SK-N-SH (cell line): Measurements from ENCODE around the gene CEP120. TPM values are rescaled to one million over a fixed set of nuclear protein-coding genes. Genes with fewer than 3 reads are reported as not detected.

ENCODE experiments used
- CTCF ChIA-PET: fragments of 300-600, 350-600 bp; formaldehyde crosslinking; extraction: SDS; loops from one replicate; lab custom pipeline; 2021; lab: Yijun Ruan, JAX
- POLR2A ChIA-PET: fragments of 350-600 bp; sonication (Branson Sonifier 250); formaldehyde crosslinking; extraction: SDS; loops from one replicate; lab custom pipeline; 2020; ENCODE audit warnings: antibody characterized with exemption, inconsistent platforms; lab: Yijun Ruan, JAX
- DNase-seq: peaks from one replicate; pipeline ENCODE4 v3.0.0; 2012
- H2AFZ ChIP-seq: fragments of 200-600 bp; sonication (generic); 2 replicates; pipeline ENCODE4 v1.8.1; 2016; ENCODE audit warnings: antibody characterized with exemption, mild to moderate bottlenecking, low read depth
- H3F3A ChIP-seq: fragments of 200-600 bp; sonication (generic); replicated peaks from 2 replicates; pipeline ENCODE3; 2016; ENCODE audit warnings: antibody characterized with exemption, mild to moderate bottlenecking; ENCODE audit not compliant: insufficient read depth
- H3K27ac ChIP-seq, 2 experiments: fragments of 200-500 bp in 1 of 2; fragments of 200-600 bp in 1 of 2; sonication (Bioruptor generic) in 1 of 2; sonication (generic), shearing (Covaris generic) in 1 of 2; 2 replicates each; pipeline versions ENCODE4 v1.5.1 to v1.6.1; 2014 to 2016; ENCODE audit warnings: low read depth in 2 of 2, inconsistent platforms in 1 of 2, low read length in 1 of 2, mild to moderate bottlenecking in 1 of 2, mixed read lengths in 1 of 2
- H3K27me3 ChIP-seq: fragments of 200-600 bp; sonication (generic), shearing (Covaris generic); 2 replicates; pipeline ENCODE4 v1.6.1; 2016; ENCODE audit warnings: mixed run types; ENCODE audit not compliant: insufficient read depth
- H3K36me3 ChIP-seq, 2 experiments: fragments of 200-500 bp in 1 of 2; fragments of 200-600 bp in 1 of 2; sonication (Bioruptor generic) in 1 of 2; sonication (generic) in 1 of 2; replicated peaks in 1 of 2; 2 replicates each; pipeline versions ENCODE3 to v1.5.1; 2014 to 2016; ENCODE audit warnings: low read length in 1 of 2, mild to moderate bottlenecking in 1 of 2; ENCODE audit not compliant: insufficient read depth in 2 of 2, control insufficient read depth in 1 of 2
- H3K4me1 ChIP-seq, 2 experiments: fragments of 200-500 bp in 1 of 2; fragments of 200-600 bp in 1 of 2; sonication (Bioruptor generic) in 1 of 2; sonication (generic), shearing (Covaris generic) in 1 of 2; 2 replicates each; pipeline versions ENCODE4 v1.5.1 to v1.6.1; 2014 to 2016; ENCODE audit warnings: low read depth in 1 of 2, low read length in 1 of 2, mixed run types in 1 of 2; ENCODE audit not compliant: insufficient read depth in 2 of 2, control insufficient read depth in 1 of 2
- H3K4me2 ChIP-seq: fragments of 200-600 bp; sonication (generic), shearing (Covaris generic); 2 replicates; pipeline ENCODE4 v1.6.1; 2017; ENCODE audit warnings: mixed run types
- H3K4me3 ChIP-seq, 2 experiments: fragments of 200-500 bp in 1 of 2; fragments of 200-600 bp in 1 of 2; sonication (Bioruptor generic) in 1 of 2; sonication (generic), shearing (Covaris generic) in 1 of 2; 2 replicates each; pipeline versions ENCODE4 v1.5.1 to v1.8.1; 2014 to 2016; ENCODE audit warnings: low read depth in 2 of 2, inconsistent platforms in 1 of 2, low read length in 1 of 2, mild to moderate bottlenecking in 1 of 2, mixed read lengths in 1 of 2, moderate library complexity in 1 of 2
- H3K79me2 ChIP-seq: fragments of 200-600 bp; sonication (generic); 2 replicates; pipeline ENCODE4 v1.8.1; 2017; ENCODE audit warnings: mild to moderate bottlenecking; ENCODE audit not compliant: insufficient read depth
- H3K9ac ChIP-seq: fragments of 200-600 bp; sonication (generic); 2 replicates; pipeline ENCODE4 v1.6.1; 2017; ENCODE audit warnings: mixed run types
- H3K9me2 ChIP-seq: fragments of 200-600 bp; sonication (generic); 2 replicates; pipeline ENCODE4 v1.6.1; 2017; ENCODE audit warnings: mixed run types
- H3K9me3 ChIP-seq: fragments of 200-600 bp; sonication (generic); 2 replicates; pipeline ENCODE4 v1.6.1; 2017; ENCODE audit warnings: mixed run types, mild to moderate bottlenecking, moderate library complexity
- H4K20me1 ChIP-seq: fragments of 200-600 bp; sonication (generic); 2 replicates; pipeline ENCODE4 v1.6.1; 2017; ENCODE audit warnings: mild to moderate bottlenecking, mixed run types; ENCODE audit not compliant: insufficient read depth
- CHD2 ChIP-seq: fragments of 150-350 bp; IDR thresholded peaks from 2 replicates; pipeline ENCODE4 v1.6.1; 2018; ENCODE audit warnings: low read length; ENCODE audit not compliant: partially characterized antibody
- CTCF ChIP-seq: fragments of 200-600 bp; sonication (generic); IDR thresholded peaks from 2 replicates; pipeline ENCODE4 v1.6.1; 2017; ENCODE audit warnings: antibody characterized with exemption, mild to moderate bottlenecking, moderate library complexity
- ELF1 ChIP-seq: IDR thresholded peaks from 2 replicates; pipeline ENCODE4 v1.4.0; 2012
- EP300 ChIP-seq, 2 experiments: IDR thresholded peaks; 2 replicates each; pipeline versions ENCODE4 v1.4.0 to v1.6.1; 2012; ENCODE audit warnings: borderline replicate concordance in 1 of 2, low read depth in 1 of 2, low read length in 1 of 2
- EZH2phosphoT487 ChIP-seq: fragments of 200-600 bp; sonication (generic); IDR thresholded peaks from 2 replicates; pipeline ENCODE4 v1.6.1; 2017; ENCODE audit warnings: low read depth, mixed run types, mild to moderate bottlenecking, antibody characterized with exemption, moderate library complexity, borderline replicate concordance
- FOXM1 ChIP-seq: IDR thresholded peaks from 2 replicates; pipeline ENCODE4 v1.4.0; 2012; ENCODE audit warnings: low read depth, mild to moderate bottlenecking
- GATA2 ChIP-seq: sonication (generic); formaldehyde crosslinking; IDR thresholded peaks from 2 replicates; pipeline ENCODE4 v1.5.0; 2020; ENCODE audit warnings: mild to moderate bottlenecking, missing genetic modification reagents
- JUND ChIP-seq: IDR thresholded peaks from 2 replicates; pipeline ENCODE4 v1.4.0; 2012
- MAX ChIP-seq: IDR thresholded peaks from 2 replicates; pipeline ENCODE4 v1.4.0; 2012; ENCODE audit warnings: low read depth
- MEF2A ChIP-seq: IDR thresholded peaks from 2 replicates; pipeline ENCODE4 v1.4.0; 2012; ENCODE audit warnings: low read depth, borderline replicate concordance
- NRF1 ChIP-seq: IDR thresholded peaks from 2 replicates; pipeline ENCODE4 v1.6.1; 2012; ENCODE audit warnings: low read depth, mild to moderate bottlenecking, low read length
- RAD21 ChIP-seq: IDR thresholded peaks from 2 replicates; pipeline ENCODE4 v1.6.1; 2012; ENCODE audit warnings: mild to moderate bottlenecking, low read length
- RCOR1 ChIP-seq: fragments of 150-350 bp; IDR thresholded peaks from 2 replicates; pipeline ENCODE4 v1.6.1; 2017; ENCODE audit warnings: antibody characterized with exemption, low read length
- SIN3A ChIP-seq: IDR thresholded peaks from 2 replicates; pipeline ENCODE4 v1.6.1; 2012; ENCODE audit warnings: low read depth, mild to moderate bottlenecking, low read length, moderate library complexity, borderline replicate concordance
- SMC3 ChIP-seq: IDR thresholded peaks from 2 replicates; pipeline ENCODE4 v1.6.1; 2012; ENCODE audit warnings: low read depth, low read length, improper control_type of control experiment
- TAF1 ChIP-seq: IDR thresholded peaks from 2 replicates; pipeline ENCODE4 v1.6.1; 2012; ENCODE audit warnings: low read depth, mild to moderate bottlenecking, low read length, moderate library complexity, borderline replicate concordance
- YY1 ChIP-seq: IDR thresholded peaks from 2 replicates; pipeline ENCODE4 v1.4.0; 2012; ENCODE audit warnings: low read depth, mild to moderate bottlenecking
- WGBS: methylation state at CpG from one replicate; pipeline ENCODE4 v1.1.6; 2017; ENCODE audit warnings: low lambda C conversion rate; 5-methylcytosine and 5-hydroxymethylcytosine counted together
- polyA plus RNA-seq, 3 experiments: library from polyadenylated mRNA; depleted of rRNA; stranded (reverse); fragments of >200 nt; gene quantifications; 2 replicates each; pipeline ENCODE4 v1.2.3, GENCODE V29; 2012
- TF ChIP-seq, protein P1 (sequence below): IDR thresholded peaks from 2 replicates; pipeline ENCODE4 v1.4.0; 2012; ENCODE audit warnings: low read depth, borderline replicate concordance
- TF ChIP-seq, protein P2 (sequence below): fragments of 150-350 bp; IDR thresholded peaks from 2 replicates; pipeline ENCODE4 v1.6.1; 2016; ENCODE audit warnings: mild to moderate bottlenecking, low read depth, low read length
- TF ChIP-seq, protein P3 (sequence below): IDR thresholded peaks from 2 replicates; pipeline ENCODE4 v1.4.0; 2012; ENCODE audit warnings: low read depth, borderline replicate concordance

CEP120 gene
- polyA plus RNA-seq, 1 of the 3 experiments (the other 2 are of a cell fraction) = 5.0 TPM

DNA sequence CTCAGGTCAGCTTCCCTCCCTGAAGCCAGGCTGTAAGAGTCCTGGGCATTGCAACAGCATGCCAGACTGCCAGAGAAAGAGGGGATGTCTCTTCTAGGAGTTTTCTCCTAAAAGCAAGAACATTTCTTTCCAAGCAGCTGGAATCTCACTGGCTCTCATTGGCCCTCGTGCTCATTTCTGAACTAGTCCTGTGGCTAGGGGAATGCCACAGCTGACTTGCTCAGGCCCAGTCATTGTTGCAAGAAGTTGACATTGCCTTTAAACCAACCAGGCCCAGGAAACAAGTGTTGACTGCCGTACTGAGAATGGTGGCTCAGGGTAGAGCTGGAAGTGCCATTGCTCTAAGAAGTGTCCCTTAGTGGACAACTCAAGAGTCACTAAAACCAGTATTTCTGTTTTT is 15.0 kb upstream of the CEP120 start:
- no peak for DNase-seq
- ChIA-PET CTCF (interaction anchor here (1.0 to 1.3 kb wide), 2 partner anchors 11 to 173 kb away, joined by 3 to 4 read pairs; no protein-coding TSS in a partner anchor), POLR2A (no interaction called here)
- H3F3A ChIP-seq = no peaks in the 10 kb centered on the region
- H3K9ac ChIP-seq = no peak overlapping the region
- H3K79me2 ChIP-seq = no peaks in the 10 kb centered on the region
- H3K9me2 ChIP-seq = no peaks in the 10 kb centered on the region
- H3K4me1 ChIP-seq = peaks cover 0 to 3% of the 10 kb centered on the region in 2 experiments; a peak in 1 of 4 replicates
- H3K27ac ChIP-seq = no peak overlapping the region
- no peak overlapping the region for H2AFZ ChIP-seq
- H4K20me1 ChIP-seq = no peaks in the 10 kb centered on the region
- H3K9me3 ChIP-seq = no peaks in the 10 kb centered on the region
- TF ChIP-seq RCOR1 (no peak), CTCF (no peak), TAF1 (no peak), MAX (no peak), JUND (no peak), YY1 (no peak), RAD21 (no peak)
- TF ChIP-seq, protein P1, sequence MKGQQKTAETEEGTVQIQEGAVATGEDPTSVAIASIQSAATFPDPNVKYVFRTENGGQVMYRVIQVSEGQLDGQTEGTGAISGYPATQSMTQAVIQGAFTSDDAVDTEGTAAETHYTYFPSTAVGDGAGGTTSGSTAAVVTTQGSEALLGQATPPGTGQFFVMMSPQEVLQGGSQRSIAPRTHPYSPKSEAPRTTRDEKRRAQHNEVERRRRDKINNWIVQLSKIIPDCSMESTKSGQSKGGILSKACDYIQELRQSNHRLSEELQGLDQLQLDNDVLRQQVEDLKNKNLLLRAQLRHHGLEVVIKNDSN = no peak
- no peak overlapping the region for H3K4me3 ChIP-seq
- H3K27me3 ChIP-seq = no peaks in the 10 kb centered on the region
- WGBS = 92% methylated on average over 2 of the region's 2 CpGs
- H3K36me3 ChIP-seq = no peaks in the 10 kb centered on the region
- no peak overlapping the region for H3K4me2 ChIP-seq

GRCh38 chr5:123436201-123436600 is 13.0 kb upstream of the CEP120 start:
- POLR2A ChIA-PET = no interaction called here
- Histone ChIP-seq H3K79me2 (no peaks in the 10 kb centered on the region), H3K4me2 (no peak overlapping the region), H4K20me1 (no peaks in the 10 kb centered on the region), H3K27me3 (no peaks in the 10 kb centered on the region), H2AFZ (no peak overlapping the region), H3K9me3 (no peaks in the 10 kb centered on the region), H3K9me2 (no peaks in the 10 kb centered on the region), H3K36me3 (no peaks in the 10 kb centered on the region), H3K4me1 (no peaks in the 10 kb centered on the region; a peak in 1 of 4 replicates), H3K27ac (no peak overlapping the region), H3F3A (no peaks in the 10 kb centered on the region), H3K4me3 (no peak overlapping the region), H3K9ac (no peak overlapping the region)
- CTCF ChIA-PET = interaction anchor here (1.8 kb wide), 1 partner anchor 13 kb away, joined by 8 read pairs; the partner anchor contains the start of gene CEP120
- no peak for DNase-seq
- WGBS = 90% methylated on average over 1 of the region's 1 CpG
- TF ChIP-seq EZH2phosphoT487 (no peak), NRF1 (no peak), SMC3 (no peak), SIN3A (no peak), CHD2 (no peak), ELF1 (no peak), GATA2 (CRISPR knock-in tag) (no peak), FOXM1 (no peak), YY1 (no peak), RCOR1 (no peak), MEF2A (no peak), MAX (no peak), EP300 (IDR thresholded peaks at IDR 0.05; ENCODE audit: borderline replicate concordance in 1 of 2, low read depth in 1 of 2, low read length in 1 of 2) (no peak)
- TF ChIP-seq, protein P2, sequence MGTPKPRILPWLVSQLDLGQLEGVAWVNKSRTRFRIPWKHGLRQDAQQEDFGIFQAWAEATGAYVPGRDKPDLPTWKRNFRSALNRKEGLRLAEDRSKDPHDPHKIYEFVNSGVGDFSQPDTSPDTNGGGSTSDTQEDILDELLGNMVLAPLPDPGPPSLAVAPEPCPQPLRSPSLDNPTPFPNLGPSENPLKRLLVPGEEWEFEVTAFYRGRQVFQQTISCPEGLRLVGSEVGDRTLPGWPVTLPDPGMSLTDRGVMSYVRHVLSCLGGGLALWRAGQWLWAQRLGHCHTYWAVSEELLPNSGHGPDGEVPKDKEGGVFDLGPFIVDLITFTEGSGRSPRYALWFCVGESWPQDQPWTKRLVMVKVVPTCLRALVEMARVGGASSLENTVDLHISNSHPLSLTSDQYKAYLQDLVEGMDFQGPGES = no peak
- TF ChIP-seq, protein P3, sequence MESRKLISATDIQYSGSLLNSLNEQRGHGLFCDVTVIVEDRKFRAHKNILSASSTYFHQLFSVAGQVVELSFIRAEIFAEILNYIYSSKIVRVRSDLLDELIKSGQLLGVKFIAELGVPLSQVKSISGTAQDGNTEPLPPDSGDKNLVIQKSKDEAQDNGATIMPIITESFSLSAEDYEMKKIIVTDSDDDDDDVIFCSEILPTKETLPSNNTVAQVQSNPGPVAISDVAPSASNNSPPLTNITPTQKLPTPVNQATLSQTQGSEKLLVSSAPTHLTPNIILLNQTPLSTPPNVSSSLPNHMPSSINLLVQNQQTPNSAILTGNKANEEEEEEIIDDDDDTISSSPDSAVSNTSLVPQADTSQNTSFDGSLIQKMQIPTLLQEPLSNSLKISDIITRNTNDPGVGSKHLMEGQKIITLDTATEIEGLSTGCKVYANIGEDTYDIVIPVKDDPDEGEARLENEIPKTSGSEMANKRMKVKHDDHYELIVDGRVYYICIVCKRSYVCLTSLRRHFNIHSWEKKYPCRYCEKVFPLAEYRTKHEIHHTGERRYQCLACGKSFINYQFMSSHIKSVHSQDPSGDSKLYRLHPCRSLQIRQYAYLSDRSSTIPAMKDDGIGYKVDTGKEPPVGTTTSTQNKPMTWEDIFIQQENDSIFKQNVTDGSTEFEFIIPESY = no peak
